HEK293 (cell line): ENCODE data around the gene EIF4E1B.

Source experiments
- CTCF ChIA-PET: fragments of 350-600 bp; formaldehyde crosslinking; extraction: SDS; loops from one replicate; lab custom pipeline; 2021; ENCODE audit warnings: antibody characterized with exemption; lab: Yijun Ruan, JAX
- POLR2A ChIA-PET: fragments of 300-600 bp; formaldehyde crosslinking; extraction: SDS; loops from one replicate; lab custom pipeline; 2020; ENCODE audit warnings: antibody characterized with exemption, inconsistent platforms; lab: Yijun Ruan, JAX
- H3K27ac ChIP-seq: fragments of 200-500 bp; sonication (Bioruptor generic); 2 replicates; pipeline ENCODE4 v1.5.1; 2014; ENCODE audit warnings: low read depth, low read length, control low read depth, inconsistent platforms; ENCODE audit errors: extremely low read depth
- H3K36me3 ChIP-seq, 2 experiments: fragments of 200-500 bp in 1 of 2; sonication (Bioruptor generic) in 1 of 2; 1 replicate in 1 of 2; 2 replicates in 1 of 2; pipeline ENCODE4 v1.5.1; 2014 to 2017; ENCODE audit warnings: inconsistent platforms in 2 of 2, low read length in 2 of 2; ENCODE audit not compliant: control insufficient read depth in 2 of 2, insufficient read depth in 1 of 2
- H3K4me1 ChIP-seq: fragments of 200-500 bp; sonication (Bioruptor generic); 2 replicates; pipeline ENCODE4 v1.5.1; 2014; ENCODE audit warnings: mild to moderate bottlenecking, low read length, inconsistent platforms; ENCODE audit not compliant: control insufficient read depth, insufficient read depth
- H3K4me3 ChIP-seq: 2 replicates; pipeline ENCODE4 v1.5.1; 2011; ENCODE audit warnings: low read depth, mild to moderate bottlenecking, control low read depth, low read length, moderate library complexity
- H3K9me3 ChIP-seq: fragments of 200-500 bp; sonication (Bioruptor generic); 2 replicates; pipeline ENCODE4 v1.5.1; 2014; ENCODE audit warnings: low read depth, low read length, inconsistent platforms; ENCODE audit not compliant: control insufficient read depth, insufficient read depth
- BCL11A ChIP-seq: fragments of 450-650 bp; formaldehyde crosslinking; IDR thresholded peaks from 2 replicates; pipeline ENCODE4 v1.5.1; 2016; ENCODE audit warnings: low read depth, missing biosample characterization, missing genetic modification characterization
- ELK4 ChIP-seq: IDR thresholded peaks from 2 replicates; pipeline ENCODE4 v1.6.1; 2011; ENCODE audit warnings: mild to moderate bottlenecking, low read depth, low read length, borderline replicate concordance
- GLI2 ChIP-seq: fragments of 450-650 bp; formaldehyde crosslinking; IDR thresholded peaks from 2 replicates; pipeline ENCODE4; 2017; ENCODE audit warnings: missing biosample characterization, missing genetic modification characterization, low read depth, borderline replicate concordance
- HIC1 ChIP-seq: fragments of 450-650 bp; formaldehyde crosslinking; IDR thresholded peaks from 2 replicates; pipeline ENCODE4 v1.5.1; 2016; ENCODE audit warnings: missing biosample characterization, missing genetic modification characterization
- HOXC10 ChIP-seq: sonication (generic); formaldehyde crosslinking; IDR thresholded peaks from 2 replicates; pipeline ENCODE4 v1.8.1; 2023; ENCODE audit warnings: mild to moderate bottlenecking, missing genetic modification reagents
- MZF1 ChIP-seq: fragments of 450-650 bp; formaldehyde crosslinking; IDR thresholded peaks from 2 replicates; pipeline ENCODE4 v1.5.1; 2017; ENCODE audit warnings: missing biosample characterization, missing genetic modification characterization, borderline replicate concordance
- OSR2 ChIP-seq: fragments of 450-650 bp; formaldehyde crosslinking; IDR thresholded peaks from 2 replicates; pipeline ENCODE4 v1.5.1; 2016; ENCODE audit warnings: missing biosample characterization, missing genetic modification characterization
- SALL2 ChIP-seq: fragments of 450-650 bp; formaldehyde crosslinking; IDR thresholded peaks from 2 replicates; pipeline ENCODE4 v1.5.0; 2017; ENCODE audit warnings: missing biosample characterization, mild to moderate bottlenecking, missing genetic modification characterization, borderline replicate concordance
- SCRT1 ChIP-seq: fragments of 450-650 bp; formaldehyde crosslinking; IDR thresholded peaks from 2 replicates; pipeline ENCODE4 v1.5.1; 2016; ENCODE audit warnings: missing biosample characterization, missing genetic modification characterization, borderline replicate concordance
- ZBTB10 ChIP-seq: fragments of 450-650 bp; formaldehyde crosslinking; IDR thresholded peaks from 2 replicates; pipeline ENCODE4 v1.5.1; 2016; ENCODE audit warnings: missing biosample characterization, missing genetic modification characterization
- ZBTB48 ChIP-seq: fragments of 450-650 bp; formaldehyde crosslinking; IDR thresholded peaks from 2 replicates; pipeline ENCODE4 v1.5.1; 2016; ENCODE audit warnings: missing biosample characterization, missing genetic modification characterization
- ZBTB6 ChIP-seq: fragments of 450-650 bp; formaldehyde crosslinking; IDR thresholded peaks from 2 replicates; pipeline ENCODE4 v1.5.1; 2017; ENCODE audit warnings: missing biosample characterization, missing genetic modification characterization
- ZNF155 ChIP-seq: fragments of 450-650 bp; formaldehyde crosslinking; IDR thresholded peaks from 2 replicates; pipeline ENCODE4 v1.5.1; 2016; ENCODE audit warnings: missing biosample characterization, missing genetic modification characterization
- ZNF18 ChIP-seq: fragments of 450-650 bp; formaldehyde crosslinking; IDR thresholded peaks from 2 replicates; pipeline ENCODE4 v1.5.1; 2016; ENCODE audit warnings: missing biosample characterization, missing genetic modification characterization
- ZNF19 ChIP-seq: fragments of 450-650 bp; formaldehyde crosslinking; IDR thresholded peaks from 2 replicates; pipeline ENCODE4; 2016; ENCODE audit warnings: missing biosample characterization, missing genetic modification characterization, low read depth
- ZNF202 ChIP-seq: fragments of 450-650 bp; formaldehyde crosslinking; IDR thresholded peaks from 2 replicates; pipeline ENCODE4 v1.5.1; 2016; ENCODE audit warnings: missing biosample characterization, missing genetic modification characterization, borderline replicate concordance
- ZNF239 ChIP-seq: fragments of 450-650 bp; formaldehyde crosslinking; IDR thresholded peaks from 2 replicates; pipeline ENCODE4 v1.5.1; 2016; ENCODE audit warnings: missing biosample characterization, missing genetic modification characterization
- ZNF324 ChIP-seq: fragments of 450-650 bp; formaldehyde crosslinking; IDR thresholded peaks from 2 replicates; pipeline ENCODE4 v1.5.1; 2016; ENCODE audit warnings: missing biosample characterization, missing genetic modification characterization
- ZNF391 ChIP-seq: fragments of 450-650 bp; formaldehyde crosslinking; IDR thresholded peaks from 2 replicates; pipeline ENCODE4 v1.5.1; 2016; ENCODE audit warnings: low read depth, missing biosample characterization, missing genetic modification characterization, borderline replicate concordance
- ZNF560 ChIP-seq: fragments of 450-650 bp; formaldehyde crosslinking; IDR thresholded peaks from 2 replicates; pipeline ENCODE4 v1.5.1; 2017; ENCODE audit warnings: missing biosample characterization, missing genetic modification characterization, borderline replicate concordance
- ZNF791 ChIP-seq: fragments of 450-650 bp; formaldehyde crosslinking; IDR thresholded peaks from 2 replicates; pipeline ENCODE4 v1.5.1; 2016; ENCODE audit warnings: missing biosample characterization, missing genetic modification characterization
- ZNF830 ChIP-seq: fragments of 450-650 bp; IDR thresholded peaks from 2 replicates; pipeline ENCODE4 v1.5.0; 2018; ENCODE audit warnings: missing biosample characterization, missing genetic modification characterization, low read depth, mild to moderate bottlenecking, moderate library complexity
- ZNF843 ChIP-seq: fragments of 450-650 bp; formaldehyde crosslinking; IDR thresholded peaks from 2 replicates; pipeline ENCODE4 v1.5.1; 2016; ENCODE audit warnings: missing biosample characterization, missing genetic modification characterization

EIF4E1B gene

GRCh38 chr5:176687247-176687646 lies 56.8 kb downstream of the EIF4E1B start:
- POLR2A ChIA-PET, result no interaction called here
- Histone ChIP-seq H3K4me1 (no peaks in the 10 kb centered on the region), H3K4me3 (no peak overlapping the region), H3K36me3 (no peaks in the 10 kb centered on the region), H3K27ac (no peak overlapping the region), H3K9me3 (no peaks in the 10 kb centered on the region)
- TF ChIP-seq ZNF324 (tag by site-specific recombination), result no peak
- TF ChIP-seq ZNF843 (tag by site-specific recombination), result no peak
- TF ChIP-seq HIC1, result no peak
- no peak for TF ChIP-seq ZBTB6 (tag by site-specific recombination)
- no peak for TF ChIP-seq BCL11A
- no peak for TF ChIP-seq OSR2 (tag by site-specific recombination)
- no peak for TF ChIP-seq HOXC10 (CRISPR knock-in tag)
- TF ChIP-seq MZF1, result no peak
- TF ChIP-seq ZBTB48 (tag by site-specific recombination), result no peak
- no peak for TF ChIP-seq ZNF391 (tag by site-specific recombination)
- TF ChIP-seq ELK4, result no peak
- no peak for TF ChIP-seq ZBTB10 (tag by site-specific recombination)
- TF ChIP-seq GLI2, result no peak
- TF ChIP-seq ZNF18, result no peak
- CTCF ChIA-PET, result interaction anchor here (1.1 kb wide), 1 partner anchor 26 kb away, joined by 6 read pairs; no protein-coding TSS in a partner anchor

- H3K4me3 ChIP-seq, result no peak overlapping the region
- H3K27ac ChIP-seq, result no peak overlapping the region
- H3K4me1 ChIP-seq, result peaks cover 3% of the 10 kb centered on the region; the same call in 1 of the 2 replicates
- H3K36me3 ChIP-seq, result no peaks in the 10 kb centered on the region
- POLR2A ChIA-PET, result no interaction called here
- TF ChIP-seq BCL11A (no peak), SCRT1 (tag by site-specific recombination) (no peak), ZNF830 (no peak), ZNF791 (tag by site-specific recombination) (no peak), ZNF19 (no peak), HOXC10 (CRISPR knock-in tag) (no peak), ELK4 (no peak), SALL2 (no peak), ZNF155 (tag by site-specific recombination) (no peak), ZNF239 (tag by site-specific recombination) (no peak), ZNF560 (no peak), ZNF202 (tag by site-specific recombination) (no peak)
- CTCF ChIA-PET, result interaction anchor here (0.7 to 1.1 kb wide), 2 partner anchors 27 to 139 kb away, joined by 3 to 6 read pairs; no protein-coding TSS in a partner anchor
- H3K9me3 ChIP-seq, result no peaks in the 10 kb centered on the region
Measured at GRCh38 chr5:176687881-176688280, 57.4 kb downstream of the EIF4E1B start.
